NOMO-1 (cell line): ENCODE results near the gene ABLIM2.

Experiments used
- DNase-seq, 2 experiments: peaks; one replicate each; lab custom pipeline; 2025; ENCODE audit not compliant: unreplicated experiment in 2 of 2; lab: John Stamatoyannopoulos, UW

ABLIM2 gene

DNA sequence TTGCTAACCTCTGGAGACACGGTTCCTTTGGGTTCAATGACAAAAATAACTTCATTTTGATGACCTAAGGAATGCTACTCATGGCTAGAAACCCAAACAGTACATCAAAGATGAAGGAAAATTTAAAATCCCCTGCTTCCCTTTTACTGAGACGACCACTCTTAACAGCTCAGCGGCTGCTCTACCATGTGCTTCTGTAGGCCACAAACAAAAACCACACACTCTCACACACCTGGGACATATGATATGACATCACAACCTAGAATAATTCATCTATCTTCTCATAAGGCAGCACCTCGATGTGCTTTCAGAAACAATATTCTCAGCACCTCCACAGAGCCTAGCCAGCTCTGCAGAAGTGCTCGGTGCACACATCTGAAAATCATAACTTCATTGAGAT lies 34.7 kb downstream of the ABLIM2 start:
- DNase-seq, result no peak

DNA sequence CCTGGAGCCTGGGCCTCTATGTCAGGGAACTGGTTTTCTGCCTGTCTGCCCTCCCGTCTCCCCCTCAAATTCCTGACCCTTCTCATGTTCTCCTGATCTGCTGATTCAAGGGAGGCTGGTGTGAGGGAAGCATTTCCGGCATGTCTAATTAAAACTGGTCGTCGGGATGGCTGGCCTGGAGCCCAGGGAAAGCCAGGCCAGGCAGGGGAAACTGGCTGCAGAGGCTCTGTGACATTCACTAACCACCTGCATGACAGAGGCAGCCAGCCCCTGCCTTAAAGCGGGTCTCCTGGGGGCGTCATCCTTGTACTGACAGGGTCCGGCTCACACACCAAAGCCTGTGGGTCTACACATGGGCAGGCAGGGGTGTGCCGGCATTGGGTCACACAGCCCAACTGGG lies 35.2 kb downstream of the ABLIM2 start:
- no peak for DNase-seq

DNA sequence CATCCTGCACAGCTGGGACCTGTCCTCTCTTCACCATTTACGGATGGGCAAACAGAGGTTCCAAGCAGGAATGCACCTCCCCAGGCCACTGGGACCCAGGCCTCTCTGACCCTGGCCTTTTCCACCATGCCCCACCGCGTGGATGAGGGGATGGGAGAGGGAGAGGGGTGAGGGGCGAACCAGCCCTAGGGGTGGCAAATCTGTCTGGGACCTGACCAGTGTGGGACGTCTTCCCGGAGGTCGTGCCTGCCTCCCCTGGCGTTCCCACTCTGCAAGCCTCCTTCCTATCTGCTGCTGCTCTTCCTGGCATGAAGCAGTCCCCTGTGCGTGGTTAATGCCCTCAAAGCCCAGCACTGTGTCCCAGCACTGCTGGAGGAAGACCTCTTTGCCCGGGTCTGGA lies 35.9 kb downstream of the ABLIM2 start:
- no peak for DNase-seq

DNA sequence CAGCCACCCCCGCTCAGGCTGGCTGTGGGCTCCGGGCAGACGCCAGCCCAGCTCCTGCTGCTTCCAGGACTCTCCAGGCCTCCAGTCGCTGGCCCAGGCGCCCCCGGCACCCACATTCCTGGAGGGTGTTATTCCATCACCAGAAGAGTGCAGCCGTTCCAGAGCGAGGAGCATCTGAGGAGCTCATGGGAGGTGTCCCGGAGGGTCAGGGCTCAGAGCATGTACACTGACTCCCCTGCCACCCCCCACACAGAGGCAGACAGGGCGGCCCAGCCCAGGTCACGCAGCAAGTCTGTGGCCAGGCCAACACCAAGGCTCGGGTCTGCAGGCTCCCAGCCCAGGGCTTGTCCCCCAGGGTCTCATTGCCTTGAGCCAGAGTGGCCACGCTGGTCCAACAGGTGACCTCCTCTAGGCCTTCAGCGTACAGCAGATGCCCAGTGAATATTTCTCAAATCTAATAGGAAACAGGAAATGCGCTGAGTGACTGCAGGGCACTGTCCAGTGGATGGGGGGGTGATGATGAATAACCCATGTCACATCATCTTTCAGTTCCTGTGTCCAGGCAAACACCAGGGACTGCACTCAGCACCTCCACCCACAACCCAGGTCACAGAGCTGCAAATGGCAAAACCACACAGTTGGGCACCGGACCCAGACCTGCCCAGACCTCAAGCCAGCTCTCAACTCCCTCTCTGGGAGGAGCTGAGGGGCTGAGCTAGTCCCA lies 37.2 kb downstream of the ABLIM2 start:
- no peak for DNase-seq

DNA sequence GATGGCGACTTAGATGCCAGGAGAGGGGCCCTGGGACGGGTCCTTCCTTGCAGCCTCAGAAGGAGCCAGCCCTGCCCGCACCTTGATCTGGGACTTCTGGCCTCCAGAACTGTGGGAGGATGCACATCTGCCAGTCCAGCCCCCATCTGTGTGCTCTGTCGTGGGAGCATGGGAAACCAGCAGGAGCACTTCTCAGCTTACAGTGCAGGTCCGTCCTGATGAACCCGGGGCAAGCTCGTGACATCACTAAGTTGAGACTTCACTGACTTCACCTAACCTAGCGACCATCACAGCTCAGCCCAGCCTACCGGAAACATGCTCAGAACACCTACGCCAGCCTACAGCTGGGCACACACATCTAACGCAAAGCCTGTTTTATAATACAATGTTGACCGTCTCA lies 38.1 kb downstream of the ABLIM2 start:
- DNase-seq, result no peak

DNA sequence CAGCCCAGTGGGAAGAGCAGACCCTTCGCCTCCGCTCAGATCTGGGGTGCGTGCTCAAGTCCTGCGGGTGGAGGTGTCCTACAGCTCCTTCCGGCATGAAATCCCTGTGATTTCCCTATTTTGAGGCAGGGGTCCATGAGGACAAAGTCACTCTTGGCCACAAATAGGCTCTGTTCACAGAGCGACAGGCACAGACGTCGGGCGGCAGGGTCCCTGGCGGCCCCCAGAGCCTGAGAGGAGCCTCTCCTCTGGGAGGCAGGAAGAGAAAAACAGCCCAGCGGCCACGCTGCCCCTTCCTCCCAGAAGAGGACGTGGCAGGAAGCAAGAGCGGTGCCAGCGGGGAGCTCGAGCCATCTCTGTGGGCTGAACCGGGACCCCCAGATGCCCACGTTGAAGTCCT lies 38.7 kb downstream of the ABLIM2 start:
- DNase-seq, result no peak

DNA sequence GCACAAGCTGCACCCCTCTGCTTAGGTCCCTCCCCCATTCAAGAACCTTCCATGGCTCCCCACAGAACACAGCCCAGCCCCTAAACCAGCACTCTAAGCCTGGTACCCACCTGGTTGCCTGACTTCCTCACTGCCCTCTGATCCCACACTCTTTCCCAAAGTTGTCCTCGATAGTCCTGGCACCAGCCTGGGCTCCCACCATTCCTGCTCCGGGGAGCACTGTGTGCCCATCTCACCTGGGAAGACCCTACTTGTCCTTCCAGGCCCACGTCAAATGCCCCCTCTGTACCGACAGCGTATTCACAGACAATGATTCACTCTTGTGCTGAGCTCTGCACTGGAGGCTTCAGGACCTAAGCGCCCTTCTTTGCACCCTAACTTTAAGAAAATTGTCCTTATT lies 40.1 kb downstream of the ABLIM2 start:
- no peak for DNase-seq

DNA sequence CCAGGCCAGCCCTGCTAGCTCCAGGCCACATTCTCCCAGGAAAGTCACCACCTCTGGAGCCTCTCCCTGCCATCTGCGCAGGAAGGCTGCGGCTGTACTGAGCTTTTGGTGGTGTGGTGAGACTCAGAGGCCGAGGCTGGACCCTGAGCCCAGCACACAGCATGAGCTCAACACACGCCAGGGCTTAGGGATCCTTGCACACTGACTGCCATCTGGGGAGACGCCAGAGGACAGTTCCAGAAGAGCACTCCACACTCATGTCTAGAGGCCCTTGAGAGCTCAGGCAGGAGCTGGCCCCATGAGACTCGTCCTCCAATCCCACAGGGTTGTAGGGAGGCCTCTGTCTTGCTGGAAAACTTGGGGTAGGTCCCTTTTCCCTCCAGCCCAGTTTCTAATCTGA lies 40.6 kb downstream of the ABLIM2 start:
- DNase-seq, result no peak

DNA sequence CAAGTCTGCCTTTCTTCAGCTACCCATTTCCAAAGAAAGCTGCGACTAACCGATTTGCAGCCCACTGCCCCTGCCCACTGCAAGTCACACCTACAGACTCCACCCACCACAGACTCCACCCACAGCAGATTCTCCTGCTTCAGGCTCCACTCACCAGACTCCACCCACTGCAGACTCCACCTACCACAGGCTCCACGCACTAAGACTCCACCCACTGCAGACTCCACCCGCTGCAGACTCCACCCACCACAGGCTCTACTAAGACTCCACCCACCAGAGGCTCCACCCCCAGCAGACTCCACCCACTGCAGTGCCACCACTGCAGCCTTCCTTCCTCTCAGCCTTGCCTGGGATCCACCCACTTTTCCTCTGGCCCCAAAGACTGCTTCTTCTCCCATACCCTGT lies 41.3 kb downstream of the ABLIM2 start:
- DNase-seq, result no peak

DNA sequence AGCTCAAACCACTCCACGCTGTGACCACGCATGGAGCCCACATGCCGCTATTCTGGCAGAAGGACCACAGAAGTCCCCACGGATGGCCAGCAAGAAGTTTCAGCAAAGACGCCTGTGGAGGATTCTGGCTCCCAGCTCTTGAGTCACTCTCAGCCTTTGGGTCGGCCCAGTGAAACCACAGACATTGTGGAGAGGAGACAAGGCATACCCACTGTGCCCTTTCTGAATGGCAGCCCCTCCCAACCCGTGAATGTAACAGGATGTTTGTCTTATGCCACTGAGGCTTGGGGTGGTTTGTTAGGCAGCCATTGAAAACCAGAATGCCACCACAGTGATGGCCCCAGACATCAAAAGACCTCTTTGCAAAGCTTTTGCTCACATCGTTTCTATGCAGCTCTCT lies 42.7 kb downstream of the ABLIM2 start:
- DNase-seq, result no peak

DNA sequence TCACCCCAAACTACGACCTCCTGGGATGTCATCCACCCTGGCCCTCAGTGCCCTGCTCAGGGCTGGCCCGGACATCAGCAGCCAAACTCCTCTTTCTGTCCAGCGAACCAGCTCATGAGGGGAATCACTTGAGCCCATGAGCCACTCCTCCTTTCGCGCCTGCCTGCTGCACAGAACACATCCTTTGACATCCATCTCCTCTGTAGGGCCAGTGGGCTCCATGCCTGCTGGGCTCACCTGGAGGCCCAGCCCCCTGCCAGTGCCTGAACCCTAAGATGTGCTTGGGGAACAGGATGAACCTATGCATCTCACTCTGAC lies 43.5 kb downstream of the ABLIM2 start:
- DNase-seq, result no peak

DNA sequence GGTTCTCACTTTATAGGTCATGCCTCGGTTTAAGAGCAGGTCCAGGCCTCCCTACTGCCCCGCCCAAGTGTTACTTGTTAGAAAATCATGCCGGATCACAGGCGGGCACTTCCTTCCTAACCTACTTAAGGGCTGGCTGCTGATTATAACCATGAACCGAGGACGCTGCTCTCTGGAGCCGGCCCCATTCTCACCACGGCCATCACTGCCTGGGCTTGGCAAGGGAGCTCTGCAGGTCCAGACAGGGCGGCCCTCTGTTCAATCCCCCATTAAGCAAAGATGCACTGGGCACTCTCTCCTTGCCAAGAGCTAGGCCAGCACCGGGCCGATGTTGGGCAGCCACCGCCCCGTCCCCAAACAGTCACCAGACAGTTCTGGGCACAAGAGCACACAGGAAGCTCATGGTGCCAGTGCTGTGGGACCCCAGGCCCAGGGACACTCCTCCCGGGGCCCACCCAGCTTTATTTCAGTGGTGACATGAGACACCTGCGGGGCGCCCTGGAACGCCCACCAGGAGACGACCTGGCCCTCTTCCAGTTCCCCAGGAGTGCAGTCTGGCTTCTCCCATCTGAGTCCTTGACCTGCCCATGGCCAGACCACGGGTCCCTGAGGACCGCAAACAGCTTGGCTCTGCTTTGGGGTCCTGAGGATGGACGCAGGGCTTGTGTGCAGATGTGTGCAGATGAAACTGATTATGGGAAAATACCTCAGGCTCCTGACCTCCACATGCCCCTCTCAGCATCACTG lies 44.0 kb downstream of the ABLIM2 start:
- DNase-seq, result no peak

DNA sequence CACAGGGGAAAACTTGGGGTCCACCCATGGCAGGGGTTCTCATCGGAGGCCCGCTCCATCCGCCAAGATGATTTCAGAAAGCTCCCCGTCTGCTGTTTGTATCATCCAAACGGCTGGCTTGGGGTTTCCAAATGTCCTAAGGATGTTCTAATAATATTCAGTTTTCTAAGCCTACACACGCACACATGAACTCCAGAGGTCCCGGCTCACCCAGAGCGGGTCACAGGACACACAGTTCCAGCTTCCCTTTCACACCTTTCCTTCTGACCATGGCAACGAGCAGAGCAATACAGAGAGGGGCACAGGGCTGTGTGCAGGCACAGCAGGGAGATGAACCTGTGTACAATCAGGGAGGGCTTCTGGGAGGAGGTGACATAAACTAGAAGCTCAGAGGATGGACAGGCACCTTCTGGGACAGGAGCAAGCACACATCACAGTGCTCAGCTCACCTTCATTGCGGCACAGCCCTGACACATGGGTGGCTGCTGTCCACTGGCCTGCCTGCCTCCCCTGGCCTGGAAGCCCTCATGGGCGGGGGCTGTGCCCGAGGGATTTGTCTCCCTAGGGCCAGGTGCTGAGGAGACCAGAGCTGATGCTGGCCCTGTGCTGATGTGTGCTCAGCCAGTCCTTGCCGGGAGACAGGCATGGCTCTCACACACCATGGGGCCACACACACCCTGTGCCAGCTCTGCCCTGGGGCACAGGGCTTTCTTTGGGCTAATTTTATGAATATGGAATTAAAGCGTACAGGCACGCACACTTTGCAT lies 44.8 kb downstream of the ABLIM2 start:
- DNase-seq, result no peak

DNA sequence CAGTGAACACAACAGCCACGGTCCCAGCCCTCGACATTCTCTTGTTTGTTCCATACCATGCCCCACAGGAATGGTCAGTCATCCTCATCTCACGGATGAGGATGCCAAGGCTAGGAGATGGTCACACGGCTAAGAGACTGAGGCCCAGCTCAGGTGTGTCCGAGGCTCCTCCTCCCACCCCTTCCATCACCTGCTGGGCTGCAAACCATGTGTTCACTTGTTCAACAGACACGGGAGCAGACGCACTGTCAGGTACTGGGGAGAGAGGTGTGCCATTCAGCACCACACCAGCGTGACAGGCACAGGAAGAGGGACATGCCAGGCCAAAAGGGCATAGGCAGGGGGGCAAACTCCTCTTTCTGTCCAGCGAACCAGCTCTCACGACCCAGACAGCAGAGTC lies 45.9 kb downstream of the ABLIM2 start:
- DNase-seq, result no peak

DNA sequence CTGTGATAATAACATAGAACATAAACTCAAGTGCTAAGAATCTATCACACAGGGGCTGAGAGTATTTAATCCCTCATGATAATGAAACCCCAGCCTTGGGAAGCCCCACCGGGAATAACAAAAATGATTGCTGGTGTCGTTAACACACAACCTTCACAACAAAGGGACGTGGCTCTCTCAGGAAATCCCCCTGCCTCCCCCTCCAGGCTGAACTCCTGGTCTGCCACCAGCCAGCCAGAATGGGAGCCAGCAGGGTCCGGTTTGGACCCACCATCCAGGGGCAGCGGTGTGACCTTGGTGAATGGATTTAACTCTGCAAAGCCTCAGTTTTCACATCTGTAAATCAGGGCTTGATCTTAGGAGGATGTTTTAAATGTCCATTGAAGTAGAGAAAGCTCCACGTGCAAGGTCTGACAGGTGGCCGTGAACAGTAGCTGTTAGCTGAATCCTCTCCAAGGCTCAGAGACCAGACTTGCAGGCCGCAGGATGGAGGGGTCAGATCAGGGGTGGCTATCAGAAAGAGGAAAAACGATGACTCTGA lies 46.5 kb downstream of the ABLIM2 start:
- DNase-seq, result no peak

DNA sequence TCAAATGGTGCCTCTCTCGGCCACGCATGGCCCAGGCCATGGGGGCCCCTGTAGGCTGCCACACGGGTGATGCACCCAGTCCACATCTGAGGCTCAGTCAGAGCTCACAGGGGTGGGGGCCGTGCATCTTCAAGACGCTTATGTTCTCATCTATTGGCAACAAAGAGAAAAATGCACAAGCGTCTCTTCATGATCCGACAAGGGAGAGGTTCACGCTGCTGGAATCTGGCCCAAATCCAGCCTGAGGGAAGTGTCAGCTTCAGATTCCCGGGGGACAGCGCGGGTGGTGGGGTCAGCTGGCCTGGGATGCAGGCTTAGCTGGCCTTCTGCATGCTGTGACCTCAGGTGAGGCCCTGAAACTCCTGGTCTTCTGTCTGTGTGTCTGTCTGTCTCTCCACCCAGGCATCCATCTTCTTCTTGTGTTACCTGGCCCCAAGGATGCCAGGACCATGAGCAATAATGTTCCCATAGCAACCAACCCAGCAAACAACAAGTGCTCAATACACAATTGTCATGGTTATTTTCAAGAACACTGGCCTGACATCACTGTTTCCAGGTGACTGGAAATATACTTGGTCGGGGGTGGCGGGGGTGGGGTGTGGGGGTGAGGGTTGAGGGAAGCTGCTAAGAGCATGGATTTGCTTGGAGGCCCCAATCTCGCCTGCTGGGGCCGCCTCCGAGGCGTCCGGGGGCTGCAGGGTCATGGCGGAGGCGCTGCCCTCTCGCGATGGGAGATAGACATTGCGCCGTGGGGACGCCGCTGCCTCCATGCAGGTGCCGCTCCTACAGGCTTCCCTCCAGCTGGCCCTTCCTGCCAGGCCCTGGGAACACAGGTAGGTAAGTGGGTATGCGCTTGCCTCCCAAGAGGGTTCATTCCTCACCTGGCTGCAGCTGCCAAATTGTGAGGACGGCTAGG lies 48.3 kb downstream of the ABLIM2 start:
- no peak for DNase-seq

DNA sequence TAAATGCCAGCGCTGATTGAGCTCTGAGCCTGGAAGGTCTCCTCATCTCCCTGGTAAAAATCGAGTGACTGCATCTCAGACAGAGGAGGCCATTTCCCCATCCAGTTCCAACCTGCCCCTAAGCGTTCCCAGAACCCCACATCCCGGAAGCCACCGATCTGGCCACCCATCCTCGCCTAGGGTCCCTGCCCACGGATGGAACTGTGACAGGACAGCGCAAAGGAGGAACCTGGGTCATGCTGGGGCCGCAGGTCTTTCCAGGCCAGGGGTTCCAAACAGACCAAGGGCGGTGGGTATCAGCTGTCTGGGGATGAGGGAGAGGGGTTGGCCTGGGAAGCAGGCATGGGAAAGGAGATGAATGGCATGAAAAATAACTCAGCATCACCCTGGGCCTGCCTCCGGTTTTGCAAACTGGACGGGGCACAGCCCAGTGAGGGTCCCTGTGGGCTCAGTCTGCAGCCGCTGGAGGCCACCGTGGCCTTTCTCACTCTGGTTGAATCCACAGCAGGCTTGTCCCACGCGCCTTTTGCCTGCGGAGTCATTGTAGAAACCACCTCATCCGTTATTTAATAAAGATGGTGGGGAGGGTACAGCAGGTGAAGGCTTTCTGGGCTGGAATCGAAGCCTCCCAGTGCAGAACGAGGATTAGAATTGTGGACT lies 49.1 kb downstream of the ABLIM2 start:
- no peak for DNase-seq

DNA sequence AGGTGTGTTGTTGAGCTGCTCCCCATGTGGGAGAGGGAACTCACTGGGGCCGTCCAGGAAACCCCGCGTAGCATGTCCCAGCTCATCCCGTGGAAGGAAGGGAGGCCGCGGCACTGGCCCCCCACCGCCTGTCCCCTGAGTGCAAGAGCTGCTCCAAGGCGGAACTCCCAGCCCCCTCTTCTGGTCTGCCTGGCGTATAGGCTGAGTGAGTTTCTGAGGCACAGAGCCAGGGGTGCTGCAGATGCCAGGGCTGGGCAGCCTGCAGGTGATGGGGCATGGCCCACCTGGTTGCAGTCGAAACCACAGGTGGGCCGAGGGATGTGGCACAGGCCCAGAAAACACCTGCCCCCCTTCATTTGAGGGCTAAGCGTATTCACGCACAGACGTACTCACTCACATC lies 49.6 kb downstream of the ABLIM2 start:
- no peak for DNase-seq

DNA sequence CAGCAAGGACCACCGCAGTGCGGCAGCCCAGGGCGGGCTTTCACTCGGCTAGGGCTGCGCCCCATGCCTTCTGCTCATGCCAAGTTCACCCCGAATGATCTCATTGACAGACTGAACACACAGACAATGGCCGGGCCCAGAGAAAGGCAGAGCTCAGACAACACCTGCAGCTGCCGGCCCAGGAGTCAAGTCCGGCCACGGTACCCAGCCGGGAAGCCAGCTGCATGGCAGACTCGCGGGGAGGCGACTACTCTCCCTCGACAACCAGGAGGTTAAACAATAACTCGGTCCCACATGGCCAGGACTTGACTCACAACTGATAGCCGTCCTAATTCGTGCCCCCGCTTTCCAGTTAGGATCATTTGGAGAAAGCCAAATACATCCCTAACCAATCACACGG lies 50.4 kb downstream of the ABLIM2 start:
- no peak for DNase-seq

DNA sequence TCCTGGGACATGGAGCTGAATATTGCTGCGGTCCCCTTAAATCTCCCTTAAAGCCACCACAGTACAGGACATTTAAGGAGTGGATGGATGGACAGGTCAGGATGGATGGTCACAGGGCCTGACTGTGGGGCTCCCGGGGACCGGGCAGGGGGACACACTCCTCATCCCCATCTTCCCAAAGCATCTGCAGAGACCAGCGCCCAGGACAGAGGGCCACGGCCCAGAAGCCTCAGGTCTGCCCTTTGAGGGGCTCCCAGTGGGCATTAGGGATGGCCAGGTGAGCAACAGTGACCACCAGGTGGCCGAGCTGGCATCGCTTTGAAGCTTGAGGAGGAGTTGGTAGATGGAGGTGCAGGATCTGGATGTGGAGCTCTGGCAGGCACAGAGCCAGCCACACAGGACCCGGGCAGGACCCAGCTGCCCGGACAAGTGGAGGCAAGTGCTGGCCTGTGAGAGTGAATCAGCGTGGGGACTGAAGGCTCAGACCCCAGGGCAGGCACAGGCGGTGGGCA lies 51.4 kb downstream of the ABLIM2 start:
- no peak for DNase-seq
